HFF-Myc (cell line): ENCODE measurements around the gene RNFT2.

Experiments used
- DNase-seq: peaks from one replicate; pipeline ENCODE4 v3.0.0-alpha.2; 2011; ENCODE audit warnings: low read depth; ENCODE audit errors: extremely low read depth
- H3K4me3 ChIP-seq: replicated peaks from 2 replicates; pipeline ENCODE4 v1.5.1; 2011; ENCODE audit warnings: low read depth, mild to moderate bottlenecking, control low read depth, low read length
- CTCF ChIP-seq: IDR thresholded peaks from 2 replicates; pipeline ENCODE4 v1.5.1; 2012; ENCODE audit warnings: mild to moderate bottlenecking, low read depth, low read length, control low read depth; ENCODE audit errors: missing control alignments

The RNFT2 gene

GRCh38 chr12:116693286-116694227, 44.6 kb upstream of the RNFT2 start:
- TF ChIP-seq CTCF = no peak
- no peak for DNase-seq

GRCh38 chr12:116694653-116695463, 43.3 kb upstream of the RNFT2 start:
- H3K4me3 ChIP-seq = no peak overlapping the region
- TF ChIP-seq CTCF = no peak
- DNase-seq = no peak

More at GRCh38 chr12:116693286-116694227, 44.6 kb upstream of the RNFT2 start:
- H3K4me3 ChIP-seq = peak overlapping the region; percentile 16; the same call in 1 of the 2 replicates

- no peak for DNase-seq
- H3K4me3 ChIP-seq = no peak overlapping the region
- TF ChIP-seq CTCF = no peak
These were observed 42.7 kb upstream of the RNFT2 start for GRCh38 chr12:116695464-116695725.

GRCh38 chr12:116697305-116697704, 40.8 kb upstream of the RNFT2 start:
- DNase-seq = no peak
- no peak overlapping the region for H3K4me3 ChIP-seq
- peak; percentile 44 for TF ChIP-seq CTCF

- no peak overlapping the region for H3K4me3 ChIP-seq
- no peak for DNase-seq
- no peak for TF ChIP-seq CTCF
These were observed 40.4 kb upstream of the RNFT2 start for GRCh38 chr12:116697716-116698115.

GRCh38 chr12:116698116-116698515, 40.0 kb upstream of the RNFT2 start:
- DNase-seq = no peak
- no peak overlapping the region for H3K4me3 ChIP-seq
- no peak for TF ChIP-seq CTCF
